Measurements from ENCODE around the gene CDKAL1. TPM values are rescaled to one million over a fixed set of nuclear protein-coding genes. Genes with fewer than 3 reads are reported as not detected.

Gene CDKAL1
- total RNA-seq, 1 experiment from 2014 or later, result 13.8 TPM

DNA sequence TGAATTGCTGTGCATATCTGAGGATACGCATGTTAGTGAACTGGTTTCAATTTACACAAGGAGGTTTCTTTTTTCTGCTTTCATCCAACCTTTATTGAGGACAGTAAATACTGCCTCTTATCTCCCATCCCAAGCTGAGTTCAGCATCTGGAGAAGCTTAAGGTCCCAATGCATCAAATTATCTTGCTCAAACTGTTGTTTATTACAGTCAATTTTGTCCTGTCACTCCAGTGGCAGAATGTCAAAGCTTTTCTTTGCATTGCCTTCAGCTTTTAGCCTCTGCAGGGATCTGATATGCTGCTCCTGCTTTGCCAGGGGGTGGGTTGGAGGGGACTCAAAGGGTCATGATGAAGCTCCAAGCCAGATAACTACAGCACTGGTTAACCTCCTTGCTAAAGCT is 623.9 kb downstream of the CDKAL1 start:
- H3K9me2 ChIP-seq (replicated peaks; ENCODE audit: low read length), result no peaks in the 10 kb centered on the region
- POLR2A ChIA-PET (ENCODE audit: unreplicated experiment), result no interaction called here
- no peak overlapping the region for H2AFZ ChIP-seq (ENCODE audit: low read length)
- no peak overlapping the region for H3K9ac ChIP-seq (ENCODE audit: low read length)
- BruUV-seq (replicated peaks), result no TSS peak
- ATAC-seq, result no peak
- H3K9me3 ChIP-seq (ENCODE audit: low read length), result no peaks in the 10 kb centered on the region
- no peaks in the 10 kb centered on the region for H4K20me1 ChIP-seq (ENCODE audit: low read length)
- H3K36me3 ChIP-seq (ENCODE audit: low read depth, low read length), result no peaks in the 10 kb centered on the region
- DNase-seq, result no peak
- CTCF ChIA-PET, result no interaction called here
- no peaks in the 10 kb centered on the region for H3K79me2 ChIP-seq (ENCODE audit: low read length)
- H3K4me2 ChIP-seq (ENCODE audit: low read length), result no peak overlapping the region
- H3F3A ChIP-seq (ENCODE audit: low read length, unreplicated experiment), result no peaks in the 10 kb centered on the region
- H3K4me1 ChIP-seq (ENCODE audit: insufficient read depth, low read length), result no peaks in the 10 kb centered on the region
- intact Hi-C loops (cut with micrococcal nuclease), result no loop called here
- H3K27me3 ChIP-seq (ENCODE audit: low read length), result no peaks in the 10 kb centered on the region
- no peak overlapping the region for H3K27ac ChIP-seq (ENCODE audit: low read length)
- TF ChIP-seq EZH2 (IDR thresholded peaks at IDR 0.05; ENCODE audit: low read length, unreplicated experiment) (no peak), CTCF (conservative IDR thresholded peaks at IDR 0.05; ENCODE audit: low read depth, low read length) (no peak), EZH2phosphoT487 (IDR thresholded peaks at IDR 0.05; ENCODE audit: borderline replicate concordance, low read length) (no peak)
- H3K4me3 ChIP-seq (ENCODE audit: low read length), result no peak overlapping the region

DNA sequence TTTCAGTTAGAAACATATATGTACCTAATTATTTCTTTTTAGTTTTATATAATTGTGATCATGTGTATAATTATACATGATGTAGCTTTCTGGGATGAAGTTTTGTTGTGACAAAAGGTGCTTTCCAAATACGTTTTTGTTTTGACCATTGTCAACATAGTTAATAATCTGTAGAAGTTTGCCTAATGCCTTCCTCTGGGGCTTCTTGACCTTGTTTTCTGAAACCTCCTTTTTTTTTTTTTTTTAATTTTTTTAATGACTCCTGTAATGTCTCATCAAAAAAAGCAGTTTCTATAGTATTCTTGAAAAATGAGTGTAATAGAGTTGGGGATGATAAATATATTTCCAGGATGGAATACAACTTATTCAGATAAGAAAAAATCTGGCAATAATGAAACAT is 624.6 kb downstream of the CDKAL1 start:
- Histone ChIP-seq H3F3A (ENCODE audit: low read length, unreplicated experiment) (no peaks in the 10 kb centered on the region), H3K4me2 (ENCODE audit: low read length) (no peak overlapping the region), H3K36me3 (ENCODE audit: low read depth, low read length) (no peaks in the 10 kb centered on the region), H3K27me3 (ENCODE audit: low read length) (no peaks in the 10 kb centered on the region), H3K9ac (ENCODE audit: low read length) (no peak overlapping the region), H3K4me1 (ENCODE audit: insufficient read depth, low read length) (no peaks in the 10 kb centered on the region), H2AFZ (ENCODE audit: low read length) (no peak overlapping the region), H3K9me2 (replicated peaks; ENCODE audit: low read length) (no peaks in the 10 kb centered on the region), H4K20me1 (ENCODE audit: low read length) (no peaks in the 10 kb centered on the region), H3K9me3 (ENCODE audit: low read length) (no peaks in the 10 kb centered on the region), H3K27ac (ENCODE audit: low read length) (no peak overlapping the region), H3K4me3 (ENCODE audit: low read length) (no peak overlapping the region), H3K79me2 (ENCODE audit: low read length) (no peaks in the 10 kb centered on the region)
- no TSS peak for BruUV-seq (replicated peaks)
- DNase-seq, result no peak
- POLR2A ChIA-PET (ENCODE audit: unreplicated experiment), result no interaction called here
- no peak for ATAC-seq
- TF ChIP-seq EZH2 (IDR thresholded peaks at IDR 0.05; ENCODE audit: low read length, unreplicated experiment) (no peak), EZH2phosphoT487 (IDR thresholded peaks at IDR 0.05; ENCODE audit: borderline replicate concordance, low read length) (no peak), CTCF (conservative IDR thresholded peaks at IDR 0.05; ENCODE audit: low read depth, low read length) (no peak)
- CTCF ChIA-PET, result no interaction called here
- intact Hi-C loops (cut with micrococcal nuclease), result no loop called here

- BruUV-seq (replicated peaks), result no TSS peak
- Histone ChIP-seq H3K9me2 (replicated peaks; ENCODE audit: low read length) (no peaks in the 10 kb centered on the region), H3K4me3 (ENCODE audit: low read length) (no peak overlapping the region), H3K79me2 (ENCODE audit: low read length) (no peaks in the 10 kb centered on the region), H3K9ac (ENCODE audit: low read length) (no peak overlapping the region), H3K27ac (ENCODE audit: low read length) (no peak overlapping the region), H4K20me1 (ENCODE audit: low read length) (no peaks in the 10 kb centered on the region), H3K27me3 (ENCODE audit: low read length) (no peaks in the 10 kb centered on the region), H3K9me3 (ENCODE audit: low read length) (no peaks in the 10 kb centered on the region), H2AFZ (ENCODE audit: low read length) (no peak overlapping the region), H3F3A (ENCODE audit: low read length, unreplicated experiment) (no peaks in the 10 kb centered on the region), H3K4me2 (ENCODE audit: low read length) (no peak overlapping the region), H3K36me3 (ENCODE audit: low read depth, low read length) (no peaks in the 10 kb centered on the region), H3K4me1 (ENCODE audit: insufficient read depth, low read length) (no peaks in the 10 kb centered on the region)
- DNase-seq (no peak), ATAC-seq (no peak)
- intact Hi-C loops (cut with micrococcal nuclease), result no loop called here
- CTCF ChIA-PET, result no interaction called here
- POLR2A ChIA-PET (ENCODE audit: unreplicated experiment), result no interaction called here
- TF ChIP-seq EZH2 (IDR thresholded peaks at IDR 0.05; ENCODE audit: low read length, unreplicated experiment) (no peak), CTCF (conservative IDR thresholded peaks at IDR 0.05; ENCODE audit: low read depth, low read length) (no peak), EZH2phosphoT487 (IDR thresholded peaks at IDR 0.05; ENCODE audit: borderline replicate concordance, low read length) (no peak)
Measured at GRCh38 chr6:21159465-21159864, 625.2 kb downstream of the CDKAL1 start.
